ENCODE results near the gene INTS3. TPM values are rescaled to one million over a fixed set of nuclear protein-coding genes. Genes with fewer than 3 reads are reported as not detected.

The INTS3 gene
- total and polyA plus RNA-seq, 12 donors, result 25.4 to 46.1 (median 31.1) TPM

GRCh38 chr1:153741986-153742385 lies 14.1 kb downstream of the INTS3 start:
- peaks cover 0 to 97% (median 25%) of the 10 kb centered on the region in 9 donors for H3K36me3 ChIP-seq
- TF ChIP-seq CTCF (IDR thresholded peaks at IDR 0.05), result no peak
- intact Hi-C loops (cut with DNase I), result loop anchor here in 5 of 10 donors (10.0 kb wide), 3 partner anchors 167 to 387 kb away; partner anchors contain the start of gene S100A9 (in 1 of the 5)
- H3K4me1 ChIP-seq, result peaks cover 0 to 23% (median 0%) of the 10 kb centered on the region in 9 donors
- H3K9me3 ChIP-seq, result no peaks in the 10 kb centered on the region
- no peak overlapping the region for H3K4me3 ChIP-seq
- ATAC-seq (no peak), DNase-seq (no peak)
- WGBS, 2 donors, result 70 to 82% methylated on average over 2 of the region's 2 CpGs
- no peak overlapping the region for H3K27ac ChIP-seq
- H3K27me3 ChIP-seq, result no peaks in the 10 kb centered on the region

GRCh38 chr1:153742411-153743142 lies 14.7 kb downstream of the INTS3 start:
- peaks cover 0 to 29% (median 3%) of the 10 kb centered on the region in 9 donors for H3K4me1 ChIP-seq
- 64 to 73% methylated on average over 5 of the region's 5 CpGs for WGBS, 2 donors
- H3K27me3 ChIP-seq, result no peaks in the 10 kb centered on the region
- H3K4me3 ChIP-seq, result no peak overlapping the region
- H3K27ac ChIP-seq, result peak overlapping the region in 2 of 10 donors; percentile 8 to 9
- no peaks in the 10 kb centered on the region for H3K9me3 ChIP-seq
- H3K36me3 ChIP-seq, result peaks cover 0 to 97% (median 25%) of the 10 kb centered on the region in 9 donors
- DNase-seq, result no peak
- ATAC-seq, result peak in 1 of 8 donors; percentile 72
- intact Hi-C loops (cut with DNase I), result loop anchor here in 5 of 10 donors (10.0 kb wide), 3 partner anchors 168 to 388 kb away; partner anchors contain the start of gene S100A9 (in 1 of the 5)
- no peak for TF ChIP-seq CTCF (IDR thresholded peaks at IDR 0.05)

GRCh38 chr1:153745417-153745816 lies 17.6 kb downstream of the INTS3 start:
- H3K4me1 ChIP-seq, result peaks cover 12 to 56% (median 27%) of the 10 kb centered on the region in 9 donors
- ATAC-seq, result no peak
- DNase-seq, result no peak

More at GRCh38 chr1:153745417-153745816, 17.6 kb downstream of the INTS3 start:
- H3K4me3 ChIP-seq, result no peak overlapping the region
- H3K27me3 ChIP-seq, result no peaks in the 10 kb centered on the region
- peaks cover 0 to 94% (median 22%) of the 10 kb centered on the region in 9 donors for H3K36me3 ChIP-seq
- intact Hi-C loops (cut with DNase I), result loop anchor here in 6 of 10 donors (5.0 to 10.0 kb wide), 5 partner anchors 68 to 391 kb away; partner anchors contain the start of genes NPR1 (in 2 of the 6) and S100A9 (in 1 of the 6)
- TF ChIP-seq CTCF (IDR thresholded peaks at IDR 0.05), result no peak
- peak overlapping the region in 1 of 10 donors; percentile 46 for H3K27ac ChIP-seq
- 92 to 98% methylated on average over 2 of the region's 2 CpGs for WGBS, 2 donors
- no peaks in the 10 kb centered on the region for H3K9me3 ChIP-seq

All from heart right ventricle (tissue), 16 donors.